ENCODE results near the gene FCHSD2.
"Not testable (repeated sequence)": the region's sequence is repeated elsewhere in the genome, so short reads cannot be mapped to it uniquely, and the experiment has no call there.

The FCHSD2 gene

DNA sequence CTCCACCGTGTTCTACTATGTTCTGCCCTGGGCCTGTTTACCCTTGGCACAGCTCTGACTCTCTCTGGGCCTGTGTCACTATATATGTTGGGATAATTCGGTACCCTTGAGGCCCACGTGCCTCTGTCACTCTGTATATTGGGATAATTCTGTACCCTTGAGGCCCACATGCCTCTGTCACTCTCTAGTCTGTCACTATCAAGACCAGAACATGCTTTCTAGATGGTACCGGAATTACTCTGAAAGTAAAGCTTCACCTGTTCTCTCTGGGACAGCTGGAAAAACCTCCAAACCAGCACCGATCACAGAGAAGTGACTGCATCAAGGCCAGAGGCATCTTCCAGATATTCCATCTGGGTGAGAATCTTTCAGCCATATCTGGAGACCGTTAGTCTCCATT lies 9.3 kb upstream of the FCHSD2 start:
- DNase-seq (ENCODE audit: low spot score), result no peak

DNA sequence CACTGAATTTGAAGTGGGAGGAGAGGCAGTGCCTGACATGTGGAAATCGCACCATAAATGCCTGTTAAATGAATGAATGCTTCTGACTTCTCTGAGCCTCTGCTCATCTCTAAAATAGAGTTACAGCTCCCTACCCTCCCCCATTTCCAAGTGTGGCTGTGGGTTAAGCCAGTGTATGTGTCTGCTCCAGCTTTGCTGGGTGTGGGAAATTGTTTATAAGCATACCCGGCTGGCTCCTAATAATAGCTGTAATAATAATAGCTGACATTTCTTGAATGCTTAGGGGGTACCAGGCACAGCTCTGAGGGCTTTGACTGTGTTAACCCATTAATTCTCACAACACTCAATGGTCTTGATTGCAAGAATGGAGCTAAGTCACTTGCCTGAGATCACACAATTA lies 7.0 kb upstream of the FCHSD2 start:
- DNase-seq (ENCODE audit: low spot score), result no peak

GRCh38 chr11:73147771-73148681 lies 5.9 kb upstream of the FCHSD2 start:
- peak; percentile 53 for DNase-seq (ENCODE audit: low spot score)

DNA sequence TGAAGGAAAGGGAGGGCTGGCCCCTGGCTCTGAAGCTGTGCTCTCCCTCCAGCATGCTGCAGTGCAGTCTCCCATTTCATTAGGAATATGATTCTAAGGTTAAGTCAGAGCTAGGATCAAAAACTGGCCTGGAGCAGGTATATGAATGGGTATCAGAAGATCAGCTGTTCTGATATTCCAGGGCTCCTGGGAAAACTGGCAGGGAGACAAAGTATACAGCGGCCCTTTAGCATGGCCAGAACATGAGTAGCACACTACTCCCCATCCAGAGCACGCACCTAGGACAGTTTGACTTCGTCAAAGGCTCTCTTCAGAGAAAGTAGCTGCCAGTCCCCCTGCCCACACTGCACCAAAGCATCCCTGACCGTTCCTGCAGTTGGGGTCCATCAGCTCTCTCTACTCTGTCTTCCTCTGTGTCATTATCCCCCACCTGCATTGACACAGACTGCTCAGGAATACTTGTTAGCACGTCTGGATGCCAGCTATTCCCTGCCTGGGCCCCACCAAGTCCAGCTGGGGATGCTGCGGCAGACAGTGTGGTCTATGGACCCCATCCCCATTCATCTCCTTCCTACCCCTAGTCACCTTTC lies 4.0 kb upstream of the FCHSD2 start:
- DNase-seq (ENCODE audit: low spot score), result no peak

DNA sequence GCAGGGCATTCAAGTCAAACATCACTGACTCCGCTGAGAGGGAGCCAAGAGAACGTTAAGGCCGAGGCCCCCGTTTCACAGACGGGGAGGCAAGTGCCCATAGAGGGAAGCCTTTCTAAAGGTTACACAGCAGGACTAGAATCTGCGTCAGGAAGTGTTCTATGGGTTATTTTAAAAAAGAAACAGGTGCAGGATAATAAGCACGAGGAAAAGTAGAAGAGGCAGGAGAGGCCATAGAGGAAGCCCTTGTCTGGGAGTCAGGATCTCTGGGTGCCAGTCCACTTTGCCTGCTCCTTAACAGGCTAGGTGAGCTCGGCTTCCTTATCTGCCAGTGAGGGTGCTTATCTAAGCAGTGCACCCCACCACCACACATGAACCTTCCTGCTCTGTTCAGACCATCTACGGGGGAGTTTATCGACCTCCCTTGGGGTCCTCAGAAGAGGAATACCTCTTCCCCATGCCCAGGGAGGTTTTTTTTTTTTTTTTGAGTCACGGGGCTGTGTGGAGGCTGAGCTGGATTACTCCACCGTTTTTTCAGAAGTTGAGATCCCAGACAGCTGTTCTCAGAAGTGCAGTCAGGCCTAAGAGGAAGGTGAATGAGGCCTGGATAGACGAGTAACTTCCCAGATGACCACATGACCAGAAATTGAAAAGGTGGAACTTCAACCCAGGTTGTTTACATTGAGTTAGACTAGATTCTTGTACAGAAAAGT lies 1.2 kb upstream of the FCHSD2 start:
- DNase-seq (ENCODE audit: low spot score), result no peak

DNA sequence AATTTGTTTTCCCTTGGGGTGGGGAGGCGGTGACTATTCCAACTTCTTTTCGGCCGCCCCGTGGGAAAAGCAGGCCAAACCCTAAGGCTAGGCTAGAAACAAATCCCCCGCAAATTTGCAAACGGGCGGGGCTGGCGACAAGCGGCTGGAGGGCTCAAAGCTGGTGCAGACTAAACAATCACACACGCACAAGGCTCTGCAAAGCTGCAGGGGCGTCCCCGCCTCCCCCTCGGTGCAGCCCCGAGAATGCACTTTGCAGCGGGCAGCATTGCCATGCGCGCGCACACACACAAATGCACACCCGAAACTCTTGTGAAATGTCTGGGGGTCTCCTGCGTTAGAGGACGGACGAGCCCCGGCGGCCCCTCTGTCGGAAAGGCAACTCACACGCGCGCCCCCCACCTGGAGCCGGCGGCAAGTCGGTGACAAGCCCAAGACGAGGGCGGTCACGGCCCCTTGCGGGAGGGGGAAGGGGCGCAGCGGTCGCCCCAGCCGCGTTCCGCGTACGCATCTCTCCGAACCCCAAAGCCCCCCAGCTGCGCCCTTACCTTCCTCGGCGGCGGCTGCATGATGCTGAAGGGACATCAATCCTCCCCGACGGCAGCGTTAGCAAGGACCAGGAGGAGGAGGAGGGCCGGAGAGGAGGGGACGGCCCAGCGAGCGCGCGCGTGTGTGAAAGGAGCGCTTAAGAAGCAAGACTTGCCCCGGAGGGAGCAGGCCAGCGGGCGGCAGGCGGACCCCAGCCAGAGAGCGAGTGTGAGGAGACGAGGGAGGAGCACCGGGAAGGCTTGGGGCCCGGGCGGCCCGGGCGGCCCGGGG lies 600 bp downstream of the FCHSD2 start:
- peak; percentile 66 for DNase-seq (ENCODE audit: low spot score)

- DNase-seq (ENCODE audit: low spot score), result no peak
Measured at GRCh38 chr11:73141031-73141308, 1.1 kb downstream of the FCHSD2 start.

DNA sequence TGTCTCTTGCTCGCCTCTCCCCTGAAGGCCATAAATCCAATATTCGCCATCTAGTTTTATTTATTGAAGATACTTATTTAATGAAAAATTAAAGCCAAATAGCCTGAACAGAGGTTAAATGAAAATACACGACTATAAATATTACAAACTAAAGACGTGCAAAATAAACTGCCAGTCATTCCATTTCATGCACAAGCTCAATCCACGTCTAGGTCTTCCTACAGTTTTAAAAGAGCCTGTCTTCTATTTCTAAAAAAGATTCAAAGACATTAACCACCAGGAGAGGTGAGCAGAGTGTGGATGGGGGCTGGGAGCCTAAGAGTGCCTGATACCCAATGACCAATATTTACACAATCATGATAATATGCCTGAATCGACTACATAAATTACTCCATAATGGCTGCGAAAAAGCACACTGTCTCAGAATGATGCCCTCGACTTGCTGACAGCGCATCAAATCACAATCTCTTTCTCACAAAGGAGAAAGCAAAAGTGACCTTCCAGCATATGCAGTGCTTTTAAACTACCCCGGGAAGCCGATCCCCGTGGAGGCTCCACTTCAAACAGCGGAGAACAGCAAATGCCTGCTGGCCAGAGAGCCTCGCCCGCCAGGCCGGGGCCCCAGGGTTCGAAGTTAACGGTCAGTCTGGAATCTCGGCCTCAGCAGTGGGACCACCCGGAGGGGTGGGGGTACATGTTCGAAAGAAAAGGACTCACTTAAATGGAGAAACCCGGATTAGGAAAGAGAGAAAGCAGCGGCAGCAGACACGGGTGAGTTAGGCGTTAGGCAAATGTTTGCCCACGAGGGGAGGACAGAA lies 1.7 kb downstream of the FCHSD2 start:
- DNase-seq (ENCODE audit: low spot score), result peak; percentile 32

DNA sequence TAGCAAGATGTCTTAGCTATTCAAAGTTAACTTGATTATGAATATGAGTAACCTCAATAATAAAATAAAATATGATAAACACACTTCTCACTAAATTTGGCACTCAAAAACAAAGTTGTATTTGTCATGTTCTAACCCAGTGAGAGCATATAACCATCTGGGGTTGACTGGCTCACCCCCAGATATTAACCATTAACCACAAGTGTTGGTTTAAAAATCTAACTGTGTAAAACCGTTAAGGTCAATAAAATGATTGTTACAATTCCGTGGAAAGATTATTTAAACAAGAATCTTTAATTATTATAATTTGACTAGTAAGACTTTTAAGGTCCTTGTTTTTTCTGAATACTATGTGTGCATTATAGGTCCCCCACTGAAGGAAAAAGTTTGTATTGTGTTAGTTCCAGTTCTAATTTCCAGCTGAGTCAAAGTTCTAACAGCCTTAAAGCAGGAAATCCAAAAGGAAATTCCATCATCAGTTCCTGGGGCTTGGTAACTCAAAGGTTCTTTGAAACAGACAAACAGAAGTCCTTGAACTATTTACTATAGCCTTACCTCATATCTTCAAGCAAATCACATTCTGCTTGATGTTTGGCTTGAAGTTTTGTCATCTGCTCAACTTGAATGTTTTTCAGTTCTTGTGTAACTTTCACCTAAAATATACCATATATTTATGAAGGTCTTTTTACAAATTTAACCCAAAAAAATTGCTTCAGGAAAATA lies 2.5 kb downstream of the FCHSD2 start:
- DNase-seq (ENCODE audit: low spot score), result no peak

DNA sequence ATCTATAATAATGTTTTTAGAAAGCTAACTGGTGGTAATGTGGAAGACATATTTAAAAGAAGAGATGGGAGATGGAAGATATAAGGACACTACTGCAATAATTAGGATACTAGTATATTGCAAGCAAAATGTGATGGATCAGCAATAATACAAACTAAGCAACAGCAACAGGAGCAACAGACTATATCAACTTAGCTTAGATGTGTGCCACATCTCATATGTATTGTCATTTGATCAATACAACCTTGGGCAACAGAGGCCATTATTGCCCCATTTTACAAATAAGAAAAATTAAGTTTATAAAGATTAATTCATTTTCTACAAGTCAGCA lies 4.2 kb downstream of the FCHSD2 start:
- DNase-seq (ENCODE audit: low spot score), result no peak

GRCh38 chr11:73137262-73137943 lies 4.7 kb downstream of the FCHSD2 start:
- no peak for DNase-seq (ENCODE audit: low spot score)

GRCh38 chr11:73136722-73137121 lies 5.4 kb downstream of the FCHSD2 start:
- DNase-seq (ENCODE audit: low spot score), result not testable (repeated sequence)

GRCh38 chr11:73135346-73136284 lies 6.5 kb downstream of the FCHSD2 start:
- DNase-seq (ENCODE audit: low spot score), result no peak

DNA sequence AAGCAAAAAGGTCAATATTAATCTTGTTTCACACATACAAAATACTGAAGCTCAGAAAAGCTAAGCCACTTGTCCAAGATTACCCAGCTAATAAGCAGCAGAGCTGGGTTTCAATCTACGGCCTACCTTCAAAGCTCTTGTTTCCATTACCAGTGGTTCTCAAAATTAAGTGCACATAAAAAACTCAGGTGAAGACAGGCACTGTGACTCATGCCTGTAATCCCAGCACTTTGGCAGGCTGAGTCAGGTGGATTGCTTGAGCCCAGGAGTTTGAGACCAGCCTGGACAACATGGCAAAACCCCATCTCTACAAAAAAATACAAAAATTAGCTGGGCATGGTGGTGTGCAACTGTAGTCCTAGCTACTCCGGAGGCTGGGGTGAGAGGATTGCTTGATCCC lies 9.8 kb downstream of the FCHSD2 start:
- DNase-seq (ENCODE audit: low spot score), result not testable (repeated sequence)

GRCh38 chr11:73130181-73130580 lies 11.9 kb downstream of the FCHSD2 start:
- no peak for DNase-seq (ENCODE audit: low spot score)

DNA sequence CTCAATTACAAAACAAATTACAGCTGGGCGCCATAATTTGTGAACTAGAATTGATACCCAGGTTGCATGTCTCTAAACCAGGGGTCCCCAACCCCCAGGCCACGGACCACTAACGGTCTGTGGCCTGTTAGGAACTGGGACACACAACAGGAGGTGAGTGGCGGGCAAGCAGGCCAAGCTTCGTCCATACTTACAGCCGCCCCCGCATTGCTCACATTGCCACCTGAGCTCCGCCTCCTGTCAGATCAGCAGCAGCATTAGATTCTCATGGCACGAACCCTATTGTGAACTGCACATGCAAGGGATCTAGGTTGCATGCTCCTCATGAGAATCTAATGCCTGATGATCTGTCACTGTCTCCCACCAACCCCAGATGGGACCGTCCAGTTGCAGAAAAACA lies 12.9 kb downstream of the FCHSD2 start:
- no peak for DNase-seq (ENCODE audit: low spot score)

GRCh38 chr11:73126804-73127480 lies 15.2 kb downstream of the FCHSD2 start:
- peak; percentile 23 for DNase-seq (ENCODE audit: low spot score)

DNA sequence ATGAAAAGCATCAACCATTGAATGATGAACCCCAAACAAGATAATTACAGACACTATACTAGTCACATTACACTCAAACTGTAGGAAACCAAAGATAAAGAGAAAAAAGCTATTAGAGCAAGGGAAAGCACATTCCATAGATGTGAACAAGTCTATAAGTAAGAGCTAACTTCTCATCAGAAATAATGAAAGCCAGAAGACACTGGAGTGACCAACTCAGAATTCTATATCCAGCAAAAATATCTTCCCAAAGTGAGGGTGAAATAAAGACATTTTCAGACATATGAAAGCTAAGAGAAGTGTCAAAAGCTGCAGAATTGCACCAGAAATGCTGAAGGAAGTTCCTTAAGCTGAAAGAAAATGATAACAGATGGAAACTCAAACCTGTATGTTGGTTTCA lies 17.3 kb downstream of the FCHSD2 start:
- no peak for DNase-seq (ENCODE audit: low spot score)

DNA sequence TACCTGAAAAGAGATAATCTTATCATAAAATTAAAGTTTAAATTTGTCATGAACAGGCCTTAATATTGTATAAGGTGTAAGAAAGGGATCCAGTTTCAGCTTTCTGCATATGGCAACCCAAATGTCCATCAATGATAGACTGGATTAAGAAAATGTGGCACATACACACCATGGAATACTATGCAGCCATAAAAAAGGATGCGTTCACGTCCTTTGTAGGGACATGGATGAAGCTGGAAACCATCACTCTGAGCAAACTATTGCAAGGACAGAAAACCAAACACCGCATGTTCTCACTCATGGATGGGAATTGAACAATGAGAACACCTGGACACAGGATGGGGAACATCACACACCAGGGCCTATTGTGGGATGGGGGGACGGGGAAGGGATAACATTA lies 18.2 kb downstream of the FCHSD2 start:
- DNase-seq (ENCODE audit: low spot score), result not testable (repeated sequence)

Data from putamen (tissue), 1 donor.